ENCODE results near the gene SYT9. TPM values are rescaled to one million over a fixed set of nuclear protein-coding genes. Genes with fewer than 3 reads are reported as not detected.

The SYT9 gene
- total RNA-seq, 1 donor from 2014 or later = 1.6 TPM

GRCh38 chr11:7418061-7418460 is 166.4 kb downstream of the SYT9 start:
- Mint-ChIP-seq H3K9me3 (no peaks in the 10 kb centered on the region), H3K4me1 (ENCODE audit: unreplicated experiment) (peaks cover 16% of the 10 kb centered on the region), H3K4me3 (no peak overlapping the region), H3K36me3 (no peaks in the 10 kb centered on the region), H3K27ac (no peak overlapping the region), H3K27me3 (no peaks in the 10 kb centered on the region)
- no peak for DNase-seq (ENCODE audit: extremely low spot score, unreplicated experiment)
- no peak for TF ChIP-seq CTCF (conservative IDR thresholded peaks at IDR 0.05)

DNA sequence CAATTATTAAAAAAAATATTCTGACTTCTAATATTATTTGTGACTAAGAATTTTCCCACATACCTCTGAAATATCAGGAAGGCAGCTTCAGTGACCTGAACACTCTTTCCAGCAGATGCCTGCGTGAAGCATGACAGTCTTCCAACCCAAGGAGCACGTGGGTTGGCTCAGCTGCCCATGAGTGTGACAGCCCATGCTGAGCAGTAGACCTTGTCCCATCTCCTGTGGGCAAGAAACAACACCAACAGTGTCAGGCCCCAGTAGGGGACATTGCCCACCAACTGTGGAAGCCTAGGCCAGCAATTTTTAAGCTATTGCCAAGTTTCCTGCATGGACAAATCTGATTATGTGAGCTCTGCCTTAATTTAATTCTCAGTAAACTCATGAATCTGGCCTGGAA is 167.2 kb downstream of the SYT9 start:
- DNase-seq (ENCODE audit: extremely low spot score, unreplicated experiment) = no peak
- H3K27me3 Mint-ChIP-seq = no peaks in the 10 kb centered on the region
- no peaks in the 10 kb centered on the region for H3K36me3 Mint-ChIP-seq
- H3K27ac Mint-ChIP-seq = no peak overlapping the region
- TF ChIP-seq CTCF (conservative IDR thresholded peaks at IDR 0.05) = no peak
- no peak overlapping the region for H3K4me3 Mint-ChIP-seq
- no peaks in the 10 kb centered on the region for H3K9me3 Mint-ChIP-seq
- H3K4me1 Mint-ChIP-seq (ENCODE audit: unreplicated experiment) = peaks cover 17% of the 10 kb centered on the region

DNA sequence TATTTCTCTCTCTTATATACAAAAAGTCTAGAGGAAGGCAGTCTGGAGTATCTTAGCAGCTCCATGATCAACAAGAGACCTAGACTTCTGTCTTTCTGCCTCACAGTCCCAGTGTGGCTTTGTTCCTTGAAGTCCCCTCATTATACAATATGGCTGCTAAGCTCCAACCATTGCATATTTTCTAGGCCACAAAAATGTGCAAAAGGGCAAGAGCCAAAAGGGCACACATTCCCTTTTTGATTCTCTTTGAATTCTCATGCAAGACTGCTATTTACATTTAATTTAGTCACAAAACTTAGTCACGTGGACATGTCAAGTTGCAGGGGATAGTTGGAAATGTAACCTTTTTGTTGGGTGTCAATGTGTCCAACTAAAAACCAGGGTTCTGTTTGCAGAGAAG is 169.4 kb downstream of the SYT9 start:
- no peak for TF ChIP-seq CTCF (conservative IDR thresholded peaks at IDR 0.05)
- no peaks in the 10 kb centered on the region for H3K36me3 Mint-ChIP-seq
- no peak overlapping the region for H3K4me3 Mint-ChIP-seq
- no peak overlapping the region for H3K27ac Mint-ChIP-seq
- peaks cover 4% of the 10 kb centered on the region for H3K4me1 Mint-ChIP-seq (ENCODE audit: unreplicated experiment)
- H3K9me3 Mint-ChIP-seq = no peaks in the 10 kb centered on the region
- no peak for DNase-seq (ENCODE audit: extremely low spot score, unreplicated experiment)
- no peaks in the 10 kb centered on the region for H3K27me3 Mint-ChIP-seq

DNA sequence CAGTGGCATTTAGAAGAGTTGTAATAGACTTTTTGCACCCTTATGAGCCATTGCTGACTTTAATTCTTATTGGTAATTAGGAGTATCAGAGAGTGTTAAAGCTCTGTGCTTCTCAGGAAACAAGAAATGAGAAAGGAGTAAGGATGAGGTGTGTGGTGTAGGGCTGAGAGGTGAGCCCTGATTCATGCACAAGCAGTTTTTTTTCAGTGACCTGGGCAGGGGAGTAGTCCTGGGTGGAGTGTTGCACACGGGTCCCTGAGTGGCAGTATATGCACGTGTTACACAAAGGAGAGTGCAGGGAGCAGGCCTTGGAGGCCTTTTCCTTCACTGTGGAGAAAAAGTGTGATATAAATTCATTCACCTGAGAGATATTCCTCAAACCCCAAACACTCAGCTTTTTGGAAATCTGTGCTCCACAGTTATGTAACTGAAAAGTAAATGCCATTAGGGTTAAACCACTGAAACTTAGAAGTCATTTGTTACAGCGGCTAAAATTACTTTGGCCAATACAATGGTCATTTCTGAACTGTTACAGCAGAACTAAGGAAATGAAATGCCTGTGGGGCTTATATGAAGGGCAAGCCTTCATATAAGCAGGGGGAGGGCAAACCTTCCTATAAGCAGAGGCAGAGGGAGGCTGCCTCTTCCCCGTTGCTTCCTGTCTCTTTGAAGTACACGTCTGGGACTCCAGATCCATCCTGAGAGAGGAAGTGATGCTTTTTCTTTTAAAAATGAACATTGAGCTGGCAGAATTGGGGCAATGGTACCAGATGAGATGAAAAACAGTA is 171.0 kb downstream of the SYT9 start:
- Mint-ChIP-seq H3K27me3 (no peaks in the 10 kb centered on the region), H3K9me3 (no peaks in the 10 kb centered on the region), H3K4me3 (no peak overlapping the region), H3K4me1 (ENCODE audit: unreplicated experiment) (peaks cover 4% of the 10 kb centered on the region), H3K36me3 (no peaks in the 10 kb centered on the region), H3K27ac (no peak overlapping the region)
- no peak for TF ChIP-seq CTCF (conservative IDR thresholded peaks at IDR 0.05)
- no peak for DNase-seq (ENCODE audit: extremely low spot score, unreplicated experiment)

DNA sequence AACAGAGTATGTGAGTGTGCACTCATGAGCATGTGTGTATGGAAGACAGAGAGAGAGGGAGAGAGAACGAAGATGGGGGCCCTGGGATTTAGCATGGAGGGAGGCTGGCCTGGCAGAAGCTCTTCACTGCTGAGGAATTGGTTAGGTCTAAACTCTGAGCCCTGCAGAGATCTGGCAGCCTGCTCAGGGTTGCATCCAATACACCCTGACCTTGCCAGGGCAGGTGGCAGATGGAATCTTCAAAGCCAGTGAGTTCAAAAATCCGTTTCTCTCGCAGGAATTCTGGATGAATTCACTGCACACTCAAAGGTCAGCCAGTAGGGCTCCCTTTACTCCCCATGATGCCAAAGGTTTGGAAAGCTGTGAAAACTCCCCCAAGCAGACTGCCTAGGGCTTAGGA is 172.2 kb downstream of the SYT9 start:
- no peaks in the 10 kb centered on the region for H3K27me3 Mint-ChIP-seq
- H3K27ac Mint-ChIP-seq = no peak overlapping the region
- DNase-seq (ENCODE audit: extremely low spot score, unreplicated experiment) = no peak
- peaks cover 4% of the 10 kb centered on the region for H3K4me1 Mint-ChIP-seq (ENCODE audit: unreplicated experiment)
- no peak for TF ChIP-seq CTCF (conservative IDR thresholded peaks at IDR 0.05)
- no peak overlapping the region for H3K4me3 Mint-ChIP-seq
- no peaks in the 10 kb centered on the region for H3K9me3 Mint-ChIP-seq
- no peaks in the 10 kb centered on the region for H3K36me3 Mint-ChIP-seq

Data from type B pancreatic cell (in vitro differentiated cells).